ENCODE data around the gene ROBO2.
A peak's percentile ranks its signal among the peaks of the same experiment; 100 is the strongest.

The ROBO2 gene

DNA sequence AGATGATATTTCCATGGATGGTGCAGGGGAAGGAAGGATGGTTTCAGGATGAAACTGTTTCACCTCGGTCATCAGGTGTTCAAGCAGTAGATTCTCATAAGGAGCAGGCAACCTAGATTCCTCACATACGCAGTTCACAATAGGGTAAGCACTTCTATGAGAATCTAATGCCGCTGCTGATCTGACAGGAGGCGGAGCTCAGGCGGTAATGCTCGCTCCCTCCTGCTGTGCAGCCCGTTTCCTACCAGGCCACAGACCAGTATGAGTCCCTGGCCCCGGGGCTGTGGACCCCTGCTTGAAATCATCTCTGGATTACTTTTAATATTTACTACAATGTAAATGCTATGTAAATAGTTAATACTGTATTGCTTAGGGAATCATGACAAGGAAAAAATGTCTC, 241.8 kb downstream of the ROBO2 start:
- no peak overlapping the region for H3K4me3 ChIP-seq (ENCODE audit: low read depth, low read length)
- TF ChIP-seq, protein P1, sequence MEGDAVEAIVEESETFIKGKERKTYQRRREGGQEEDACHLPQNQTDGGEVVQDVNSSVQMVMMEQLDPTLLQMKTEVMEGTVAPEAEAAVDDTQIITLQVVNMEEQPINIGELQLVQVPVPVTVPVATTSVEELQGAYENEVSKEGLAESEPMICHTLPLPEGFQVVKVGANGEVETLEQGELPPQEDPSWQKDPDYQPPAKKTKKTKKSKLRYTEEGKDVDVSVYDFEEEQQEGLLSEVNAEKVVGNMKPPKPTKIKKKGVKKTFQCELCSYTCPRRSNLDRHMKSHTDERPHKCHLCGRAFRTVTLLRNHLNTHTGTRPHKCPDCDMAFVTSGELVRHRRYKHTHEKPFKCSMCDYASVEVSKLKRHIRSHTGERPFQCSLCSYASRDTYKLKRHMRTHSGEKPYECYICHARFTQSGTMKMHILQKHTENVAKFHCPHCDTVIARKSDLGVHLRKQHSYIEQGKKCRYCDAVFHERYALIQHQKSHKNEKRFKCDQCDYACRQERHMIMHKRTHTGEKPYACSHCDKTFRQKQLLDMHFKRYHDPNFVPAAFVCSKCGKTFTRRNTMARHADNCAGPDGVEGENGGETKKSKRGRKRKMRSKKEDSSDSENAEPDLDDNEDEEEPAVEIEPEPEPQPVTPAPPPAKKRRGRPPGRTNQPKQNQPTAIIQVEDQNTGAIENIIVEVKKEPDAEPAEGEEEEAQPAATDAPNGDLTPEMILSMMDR (conservative IDR thresholded peaks at IDR 0.05; ENCODE audit: low read depth, low read length): no peak
- peak; percentile 4 for DNase-seq (ENCODE audit: low read depth)

DNA sequence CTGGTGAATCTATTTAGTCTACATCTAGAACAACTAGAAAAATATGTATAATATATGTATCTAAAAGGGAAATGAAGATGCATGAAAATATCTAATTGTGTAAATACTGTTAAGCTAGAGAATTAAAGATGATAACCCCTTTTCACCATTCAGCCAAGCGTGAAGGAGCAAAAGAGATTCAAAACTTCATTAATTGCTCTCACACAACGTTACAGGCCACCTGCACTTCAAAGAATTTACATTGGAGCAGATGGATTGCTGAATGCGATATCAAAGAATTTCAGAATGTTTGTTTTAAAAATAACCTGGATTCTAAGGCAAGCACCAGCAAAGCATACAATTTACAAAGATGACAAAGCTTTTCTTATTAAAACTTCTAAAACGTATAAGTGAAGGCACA, 243.2 kb downstream of the ROBO2 start:
- TF ChIP-seq, protein P1 (conservative IDR thresholded peaks at IDR 0.05; ENCODE audit: low read depth, low read length): no peak
- no peak for DNase-seq (ENCODE audit: low read depth)
- no peak overlapping the region for H3K4me3 ChIP-seq (ENCODE audit: low read depth, low read length)

DNA sequence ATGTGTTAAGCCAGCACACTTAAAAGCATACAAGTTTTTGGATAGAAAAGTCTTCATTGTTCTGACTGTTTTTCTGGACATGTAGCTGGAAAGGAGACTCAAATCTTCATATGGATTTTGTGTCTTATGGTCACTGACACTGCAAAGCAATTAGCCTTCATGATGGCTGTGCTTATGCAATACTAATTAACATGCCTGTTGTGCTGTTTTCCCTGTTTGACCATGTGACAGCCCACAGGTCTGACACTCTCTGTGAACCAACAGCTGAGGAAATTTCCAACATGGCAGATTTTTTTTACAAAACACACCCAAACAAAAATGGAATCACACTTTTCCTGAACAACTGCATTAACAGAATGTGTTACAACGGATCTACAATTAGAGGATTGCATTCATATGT, 248.4 kb downstream of the ROBO2 start:
- TF ChIP-seq, protein P1 (conservative IDR thresholded peaks at IDR 0.05; ENCODE audit: low read depth, low read length): no peak
- no peak for DNase-seq (ENCODE audit: low read depth)
- no peak overlapping the region for H3K4me3 ChIP-seq (ENCODE audit: low read depth, low read length)

DNA sequence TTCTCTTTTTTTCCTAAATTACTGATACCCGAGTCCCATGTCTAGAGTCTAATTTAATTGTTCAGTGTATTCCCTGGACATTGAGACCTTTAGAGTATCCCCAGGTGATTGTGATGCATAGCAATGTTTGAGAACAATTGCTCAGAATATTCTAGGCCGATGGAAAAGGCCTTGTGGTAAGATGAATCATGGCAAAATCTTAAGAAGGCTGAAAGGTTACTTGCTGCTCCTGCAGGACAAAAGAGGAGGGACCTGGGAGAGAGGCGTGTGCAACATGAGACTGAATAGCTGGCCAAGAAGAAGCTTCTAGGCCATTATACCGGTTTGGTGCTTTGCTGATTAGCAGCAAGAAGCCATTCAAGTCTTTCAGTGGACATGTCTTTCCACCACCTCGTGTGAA, 256.6 kb downstream of the ROBO2 start:
- H3K4me3 ChIP-seq (ENCODE audit: low read depth, low read length): no peak overlapping the region
- DNase-seq (ENCODE audit: low read depth): peak; percentile 12
- TF ChIP-seq, protein P1 (conservative IDR thresholded peaks at IDR 0.05; ENCODE audit: low read depth, low read length): no peak

DNA sequence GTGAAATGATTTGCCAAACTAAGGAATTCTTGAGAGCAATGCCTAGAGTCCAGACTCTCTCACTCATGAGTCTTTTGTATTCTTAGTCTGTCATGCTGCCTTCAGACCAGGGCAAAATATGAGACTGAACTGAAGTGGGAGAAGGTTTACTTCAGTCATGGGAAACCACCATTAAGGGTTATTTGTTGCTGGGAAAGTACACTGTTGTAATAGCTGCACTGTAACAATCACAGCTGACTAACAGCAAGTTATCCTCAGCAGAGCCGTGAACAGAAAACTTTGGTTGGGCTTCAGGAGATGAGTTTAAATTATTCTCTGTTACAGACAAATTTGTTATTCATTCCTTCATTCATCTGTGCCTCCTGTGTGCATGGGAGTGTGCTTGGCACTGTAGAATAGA, 258.5 kb downstream of the ROBO2 start:
- H3K4me3 ChIP-seq (ENCODE audit: low read depth, low read length): no peak overlapping the region
- TF ChIP-seq, protein P1 (conservative IDR thresholded peaks at IDR 0.05; ENCODE audit: low read depth, low read length): no peak
- peak; percentile 18 for DNase-seq (ENCODE audit: low read depth)

DNA sequence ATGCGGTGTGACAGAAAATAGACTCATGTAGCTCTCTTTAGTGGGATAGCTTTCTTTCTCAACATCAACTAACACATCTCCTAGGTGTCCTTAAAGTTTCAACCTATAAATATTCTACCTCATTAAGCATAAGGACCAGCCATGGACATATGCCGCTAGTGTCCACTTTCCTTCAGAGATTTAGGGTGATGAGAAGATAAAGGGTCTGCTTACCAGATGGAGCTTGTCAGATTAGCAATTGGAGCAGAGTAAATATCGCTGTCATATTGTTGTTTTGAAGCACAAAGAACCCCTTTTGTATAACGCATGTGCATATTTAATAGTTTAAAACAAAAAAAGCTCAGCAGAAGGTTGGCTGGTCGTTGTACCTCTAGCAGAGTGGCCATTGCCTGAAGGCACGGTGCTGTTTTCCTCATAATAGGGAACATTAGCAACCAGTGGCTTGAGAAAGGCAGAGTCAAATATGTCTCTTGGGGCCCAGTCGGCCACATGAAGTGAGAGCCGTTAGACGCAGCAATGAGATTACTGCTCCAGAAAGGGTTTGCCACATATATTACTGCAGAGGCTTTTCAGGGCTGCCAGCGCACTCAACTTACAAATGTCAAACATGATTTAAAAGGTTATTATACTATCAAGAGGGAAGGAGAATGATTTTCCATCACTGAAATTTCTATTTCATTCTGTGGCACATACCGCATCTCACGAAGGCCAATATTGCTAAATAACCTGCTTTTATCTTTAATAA, 264.2 kb downstream of the ROBO2 start:
- TF ChIP-seq, protein P1 (conservative IDR thresholded peaks at IDR 0.05; ENCODE audit: low read depth, low read length): no peak
- DNase-seq (ENCODE audit: low read depth): no peak
- no peak overlapping the region for H3K4me3 ChIP-seq (ENCODE audit: low read depth, low read length)

DNA sequence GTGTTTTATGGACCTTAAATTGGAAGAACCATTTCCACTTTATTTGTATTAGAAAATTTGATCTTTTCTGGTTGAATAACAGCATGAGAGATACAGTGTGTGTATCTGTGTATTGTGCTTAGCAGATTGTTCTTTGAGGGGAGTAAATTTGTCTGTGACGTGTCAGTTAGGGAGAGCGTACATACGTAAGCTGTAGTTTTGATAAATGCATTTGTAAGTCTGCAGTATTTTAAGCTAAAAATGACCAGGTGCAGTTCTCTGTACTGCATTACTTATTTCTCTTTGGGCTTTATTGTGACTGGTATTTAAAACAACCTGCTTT, 264.8 kb downstream of the ROBO2 start:
- H3K4me3 ChIP-seq (ENCODE audit: low read depth, low read length): no peak overlapping the region
- TF ChIP-seq, protein P1 (conservative IDR thresholded peaks at IDR 0.05; ENCODE audit: low read depth, low read length): no peak
- DNase-seq (ENCODE audit: low read depth): no peak

Measured in choroid plexus epithelial cell (primary cell).